GM13976 (cell line): ENCODE results near the gene DGKH.

Experiments used
- DNase-seq: peaks from one replicate; pipeline ENCODE4 v3.0.0; 2012; ENCODE audit warnings: low spot score
- CTCF ChIP-seq: IDR thresholded peaks from 2 replicates; pipeline ENCODE4 v1.5.1; 2012; ENCODE audit warnings: borderline replicate concordance, mild to moderate bottlenecking; ENCODE audit not compliant: insufficient read depth; ENCODE audit errors: extremely low read depth, missing control alignments, control extremely low read depth
- in situ Hi-C: fragments of 300-500 bp; cut with MboI; formaldehyde crosslinking; loops from one replicate; pipeline ENCODE4 v1.12.0; 2022; ENCODE audit warnings: low sequenced_read_pairs, mixed read lengths, inconsistent platforms; ENCODE audit not compliant: unreplicated experiment

The DGKH gene

GRCh38 chr13:42279986-42280385, 231.5 kb downstream of the DGKH start:
- in situ Hi-C loops, result no loop called here
- no peak for TF ChIP-seq CTCF
- DNase-seq, result no peak

GRCh38 chr13:42280537-42280936, 232.1 kb downstream of the DGKH start:
- TF ChIP-seq CTCF, result no peak
- no peak for DNase-seq
- in situ Hi-C loops, result no loop called here

- in situ Hi-C loops, result no loop called here
- DNase-seq, result no peak
- TF ChIP-seq CTCF, result no peak
Measured at GRCh38 chr13:42283574-42283973, 235.1 kb downstream of the DGKH start.

- in situ Hi-C loops, result no loop called here
- TF ChIP-seq CTCF, result no peak
Measured at GRCh38 chr13:42284068-42284467, 235.6 kb downstream of the DGKH start.

More at GRCh38 chr13:42284068-42284467, 235.6 kb downstream of the DGKH start:
- DNase-seq, result no peak
